Adrenal gland (tissue), 12 donors: ENCODE results near the gene BMP4. TPM values are rescaled to one million over a fixed set of nuclear protein-coding genes. Genes with fewer than 3 reads are reported as not detected.

Source experiments
- DNase-seq, 7 donors: peaks; one replicate each; pipeline ENCODE4 v3.0.0-alpha.2; 2019 to 2020
- H3K27ac ChIP-seq, 5 donors: fragments of 200-600 bp; sonication (generic) in 4 of 5; 1 replicate in 3 of 5; 2 replicates in 2 of 5; pipeline versions ENCODE4 v1.5.1 to v1.8.0; 2016 to 2020; ENCODE audit warnings: mild to moderate bottlenecking in 1 of 5
- H3K27me3 ChIP-seq: fragments of 200-600 bp; 2 replicates; pipeline ENCODE4 v1.8.0; 2021
- H3K36me3 ChIP-seq, 2 donors: fragments of 200-600 bp; replicated peaks in 1 of 2; 1 replicate in 1 of 2; 2 replicates in 1 of 2; pipeline versions ENCODE4 v1.5.1 to v1.8.0; 2018 to 2022
- H3K4me1 ChIP-seq, 2 donors: fragments of 200-600 bp; replicated peaks in 1 of 2; 1 replicate in 1 of 2; 2 replicates in 1 of 2; pipeline versions ENCODE4 v1.5.1 to v1.8.0; 2018 to 2021
- H3K4me3 ChIP-seq, 4 donors: fragments of 200-600 bp; sonication (generic) in 3 of 4; one replicate each; pipeline ENCODE4 v1.5.1; 2016 to 2018
- H3K9me3 ChIP-seq, 3 donors: fragments of 200-600 bp; sonication (generic) in 1 of 3; replicated peaks in 1 of 3; 1 replicate in 2 of 3; 2 replicates in 1 of 3; pipeline versions ENCODE4 v1.5.1 to v1.8.0; 2016 to 2021
- CTCF ChIP-seq, 6 experiments: fragments of 450-650 bp in 4 of 6; fragments of 200-600 bp in 2 of 6; sonication (generic) in 1 of 6; IDR thresholded peaks; 1 replicate in 5 of 6; 2 replicates in 1 of 6; pipeline versions ENCODE4 v1.5.1 to v1.8.0; 2016 to 2021; ENCODE audit warnings: antibody characterized with exemption in 6 of 6, mild to moderate bottlenecking in 2 of 6, moderate library complexity in 1 of 6
- POLR2A ChIP-seq, 2 donors: fragments of 450-650 bp; IDR thresholded peaks; one replicate each; pipeline ENCODE4 v1.6.1; 2017; ENCODE audit warnings: antibody characterized with exemption in 2 of 2, mild to moderate bottlenecking in 2 of 2, moderate library complexity in 1 of 2
- WGBS, 4 donors: extraction: QIAGEN DNeasy Blood & Tissue Kit in 2 of 4; methylation state at CpG; one replicate each; pipeline versions ENCODE4 v1.1.5 to v1.1.7; 2013 to 2017; 5-methylcytosine and 5-hydroxymethylcytosine counted together
- intact Hi-C, 2 donors: fragments of 100-400 bp; cut with DNase I; formaldehyde crosslinking; loops; one replicate each; pipeline versions ENCODE4 v1.14.1 to v1.15.0; 2022 to 2023
- microRNA-seq, 3 donors: library from miRNA; unstranded; fragments of <30 nt; microRNA quantifications; one replicate each; pipeline ENCODE4, GENCODE V29; 2017 to 2020
- polyA plus RNA-seq, 3 donors: library from polyadenylated mRNA; stranded (reverse); fragments of 200-250 nt in 2 of 3; fragments of 350-450 nt in 1 of 3; fragmentation: Illumina TruSeq in 1 of 3; extraction: RNeasy Lipid Tissue Mini Kit (QIAGEN cat#74804) in 1 of 3; gene quantifications; one replicate each; pipeline ENCODE4 v1.2.3, GENCODE V29; 2013 to 2014
- small RNA-seq, 2 donors: library from RNA; depleted of rRNA; stranded (forward); fragments of <200 nt; gene quantifications; one replicate each; pipeline ENCODE3, GENCODE V24; 2016
- total RNA-seq, 9 donors: library from RNA; depleted of rRNA in 4 of 9; stranded (reverse); fragments of >200 nt in 4 of 9; fragments of 120-200 nt in 1 of 9; fragmentation: NEBNext Ultra II Directional in 1 of 9; extraction: Animal tissue kit (Norgen Biotek cat#: 25700) in 1 of 9; gene quantifications; one replicate each; pipeline versions ENCODE4 v1.1.0 to v1.2.4, GENCODE V29; 2013 to 2023
- donor health status: healthy with polysubstance abuse.
- donor health status: Bipolar disorder and iron deficiency.
- donor health status: DM: yes; HTN: yes; CAD: no.
- donor health status: DM: no; HTN: no; CAD: no.
- donor health status: DM: no; HTN: no; CAD: no.
- donor health status: DM: yes; HTN: yes; CAD: no.

The BMP4 gene
- total and polyA plus RNA-seq, 12 donors = 2.2 to 37.0 (median 19.4) TPM

GRCh38 chr14:53908416-53908815 lies 48.2 kb downstream of the BMP4 start:
- TF ChIP-seq POLR2A (IDR thresholded peaks at IDR 0.05) (no peak), CTCF (IDR thresholded peaks at IDR 0.05) (no peak)
- intact Hi-C loops = no loop called here
- 30 to 59% (median 34%) methylated on average over 2 of the region's 2 CpGs for WGBS, 4 donors
- Histone ChIP-seq H3K27ac (no peak overlapping the region), H3K4me3 (no peak overlapping the region), H3K9me3 (no peaks in the 10 kb centered on the region), H3K27me3 (no peaks in the 10 kb centered on the region), H3K36me3 (no peaks in the 10 kb centered on the region), H3K4me1 (no peaks in the 10 kb centered on the region)
- no peak for DNase-seq

DNA sequence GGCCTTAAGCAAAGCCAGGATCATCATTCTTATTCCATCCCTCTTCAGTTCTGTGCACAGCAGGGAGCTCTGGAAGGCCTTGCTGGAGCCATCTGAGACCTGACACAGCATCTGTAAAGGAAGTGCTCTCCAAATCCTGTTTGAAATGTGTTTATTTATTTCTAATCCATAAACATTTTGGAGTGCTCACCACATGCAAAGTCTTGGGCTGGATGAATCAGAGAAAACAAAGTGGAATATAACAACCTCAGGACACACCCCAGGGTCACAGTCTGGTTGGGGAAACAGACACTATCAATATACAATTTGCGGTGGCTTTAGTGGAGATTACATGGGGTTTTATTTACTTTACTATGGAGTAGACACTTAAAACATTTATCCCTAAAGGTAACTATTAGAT lies 54.3 kb downstream of the BMP4 start:
- no peaks in the 10 kb centered on the region for H3K9me3 ChIP-seq
- no peaks in the 10 kb centered on the region for H3K27me3 ChIP-seq
- intact Hi-C loops = no loop called here
- no peak overlapping the region for H3K27ac ChIP-seq
- no peak for DNase-seq
- no peak for TF ChIP-seq POLR2A (IDR thresholded peaks at IDR 0.05)
- no peak for TF ChIP-seq CTCF (IDR thresholded peaks at IDR 0.05)
- no peak overlapping the region for H3K4me3 ChIP-seq
- H3K4me1 ChIP-seq = no peaks in the 10 kb centered on the region
- 81 to 94% (median 89%) methylated on average over 1 of the region's 1 CpG for WGBS, 4 donors
- no peaks in the 10 kb centered on the region for H3K36me3 ChIP-seq

DNA sequence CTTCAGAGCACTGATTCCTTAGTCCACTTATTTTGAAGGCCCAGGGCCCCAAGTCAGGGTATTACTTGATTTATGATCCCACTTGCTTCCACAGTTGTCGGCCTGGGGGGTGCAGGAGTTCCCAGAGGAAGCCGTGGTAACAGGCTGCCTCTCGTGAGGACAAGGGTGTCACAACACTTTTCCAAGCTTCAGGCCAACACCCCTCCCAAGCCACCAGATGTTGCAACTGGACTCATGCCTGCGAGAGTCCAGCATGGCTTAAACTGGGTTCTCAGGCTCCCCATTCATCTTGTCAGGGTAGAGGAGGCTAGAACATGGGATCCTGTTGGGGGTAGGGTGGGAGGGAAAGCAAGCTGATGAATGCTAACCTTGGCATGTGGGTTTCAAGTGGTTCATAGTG lies 56.1 kb downstream of the BMP4 start:
- TF ChIP-seq POLR2A (IDR thresholded peaks at IDR 0.05) (no peak), CTCF (IDR thresholded peaks at IDR 0.05) (no peak)
- 52 to 73% (median 66%) methylated on average over 3 to 4 of the region's 4 CpGs for WGBS, 4 donors
- peak in 3 of 7 donors; percentile 1 to 52 (median 14) for DNase-seq
- Histone ChIP-seq H3K36me3 (no peaks in the 10 kb centered on the region), H3K9me3 (no peaks in the 10 kb centered on the region), H3K27ac (no peak overlapping the region), H3K4me1 (no peaks in the 10 kb centered on the region), H3K4me3 (no peak overlapping the region), H3K27me3 (no peaks in the 10 kb centered on the region)
- intact Hi-C loops = no loop called here

Small RNA genes within 50 kb of the gene (microRNA-seq; reads per million reads assigned to microRNA genes)
- 0 to 0.38 (median 0) reads per million in 3 donors for gene MIR5580

Small RNA genes within 50 kb of the gene (small RNA-seq; reads per million reads assigned to genes)
- 0 to 0.12 reads per million in 2 donors for gene MIR5580
